GM12891 (cell line): ENCODE results near the gene MYEOV.

Experiments
- POLR2A ChIP-seq: IDR thresholded peaks from 2 replicates; pipeline ENCODE4 v1.6.1; 2011; ENCODE audit warnings: low read depth, low read length, control low read depth
- POLR2AphosphoS5 ChIP-seq: IDR thresholded peaks from 2 replicates; pipeline ENCODE4 v1.6.1; 2011; ENCODE audit warnings: low read depth, low read length, control low read depth
- SPI1 ChIP-seq: IDR thresholded peaks from 2 replicates; pipeline ENCODE4 v1.6.1; 2011; ENCODE audit warnings: low read depth, low read length, control low read depth
- TAF1 ChIP-seq: IDR thresholded peaks from 2 replicates; pipeline ENCODE4 v1.6.1; 2011; ENCODE audit warnings: low read depth, low read length, control low read depth

- TF ChIP-seq POLR2A: no peak
- TF ChIP-seq POLR2AphosphoS5: no peak
- TF ChIP-seq SPI1: no peak
- no peak for TF ChIP-seq TAF1
Measured at GRCh38 chr11:69320756-69321741, 27.1 kb downstream of the MYEOV start.
